ENCODE data around the gene PTPRN2.

PTPRN2 gene

DNA sequence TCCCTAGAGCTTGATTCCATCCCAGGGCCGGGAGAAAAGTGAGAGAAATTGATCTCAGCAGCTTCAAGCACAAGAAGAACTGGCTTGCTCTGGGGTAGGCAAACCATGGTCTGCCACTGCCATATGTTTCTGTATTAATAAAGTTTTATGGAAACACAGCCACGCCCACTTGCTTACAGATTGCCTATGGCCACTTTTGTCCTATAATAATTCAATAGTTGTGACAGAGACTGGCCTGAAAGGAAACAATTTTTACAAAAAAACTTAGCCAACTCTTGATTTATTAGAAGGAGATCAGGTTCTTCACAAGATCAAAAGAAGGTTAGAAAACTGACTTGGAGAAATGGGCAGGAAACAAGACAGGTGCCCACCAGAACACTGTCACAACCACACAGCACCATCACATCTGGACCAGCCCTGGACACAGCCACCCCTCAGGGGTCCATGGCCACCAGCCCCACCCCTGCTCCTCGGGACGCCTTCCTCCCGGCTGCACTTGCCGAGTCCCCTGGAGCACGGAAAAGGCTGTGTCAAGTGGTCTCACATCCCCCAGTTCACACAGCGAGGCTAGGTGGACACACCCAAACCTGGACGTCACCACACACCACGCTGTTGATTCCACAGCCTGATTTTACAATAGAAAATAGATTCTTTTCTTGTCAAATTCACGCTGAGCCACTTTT is 85.4 kb downstream of the PTPRN2 start:
- DNase-seq (ENCODE audit: low spot score) = no peak
- in situ Hi-C loops (cut with MboI; ENCODE audit: low pct_unique_long_range_greater_than_20kb, low sequenced_read_pairs, unreplicated experiment) = no loop called here
- TF ChIP-seq, protein P1, sequence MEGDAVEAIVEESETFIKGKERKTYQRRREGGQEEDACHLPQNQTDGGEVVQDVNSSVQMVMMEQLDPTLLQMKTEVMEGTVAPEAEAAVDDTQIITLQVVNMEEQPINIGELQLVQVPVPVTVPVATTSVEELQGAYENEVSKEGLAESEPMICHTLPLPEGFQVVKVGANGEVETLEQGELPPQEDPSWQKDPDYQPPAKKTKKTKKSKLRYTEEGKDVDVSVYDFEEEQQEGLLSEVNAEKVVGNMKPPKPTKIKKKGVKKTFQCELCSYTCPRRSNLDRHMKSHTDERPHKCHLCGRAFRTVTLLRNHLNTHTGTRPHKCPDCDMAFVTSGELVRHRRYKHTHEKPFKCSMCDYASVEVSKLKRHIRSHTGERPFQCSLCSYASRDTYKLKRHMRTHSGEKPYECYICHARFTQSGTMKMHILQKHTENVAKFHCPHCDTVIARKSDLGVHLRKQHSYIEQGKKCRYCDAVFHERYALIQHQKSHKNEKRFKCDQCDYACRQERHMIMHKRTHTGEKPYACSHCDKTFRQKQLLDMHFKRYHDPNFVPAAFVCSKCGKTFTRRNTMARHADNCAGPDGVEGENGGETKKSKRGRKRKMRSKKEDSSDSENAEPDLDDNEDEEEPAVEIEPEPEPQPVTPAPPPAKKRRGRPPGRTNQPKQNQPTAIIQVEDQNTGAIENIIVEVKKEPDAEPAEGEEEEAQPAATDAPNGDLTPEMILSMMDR (IDR thresholded peaks at IDR 0.05; ENCODE audit: extremely low read depth, insufficient read depth, missing control alignments) = no peak

DNA sequence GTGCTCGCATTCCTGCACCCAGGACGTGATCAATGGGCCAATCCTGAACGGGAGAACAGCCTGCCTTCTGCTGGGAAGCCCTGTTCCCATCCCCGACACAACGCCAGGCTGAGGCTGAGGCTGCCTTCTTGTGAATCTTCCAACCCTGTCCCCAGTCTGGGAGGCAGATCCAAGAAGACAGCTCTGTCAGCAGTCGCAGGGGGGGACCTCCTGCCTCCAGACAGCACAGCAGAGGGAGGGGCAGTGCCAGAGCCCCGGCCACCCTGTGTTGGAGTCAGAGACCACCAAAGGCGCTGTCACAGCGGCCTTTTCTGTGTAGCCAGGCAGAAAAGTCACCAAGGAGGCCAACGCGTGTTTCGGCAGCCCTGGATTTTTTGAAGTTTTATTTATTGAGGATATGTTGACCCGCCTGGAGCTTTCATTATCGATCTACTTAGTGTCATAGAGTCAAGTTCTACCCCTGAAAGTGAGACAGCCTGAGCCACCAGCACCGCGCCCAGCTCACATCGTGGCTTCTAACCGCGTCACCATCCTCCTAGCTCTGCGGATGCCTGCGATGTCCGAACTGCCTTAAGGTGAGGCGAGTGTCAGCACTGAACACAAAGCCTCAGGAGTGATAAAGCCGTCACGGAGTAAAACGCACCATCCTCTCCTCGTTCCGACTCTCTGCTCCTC is 86.1 kb downstream of the PTPRN2 start:
- no peak for DNase-seq (ENCODE audit: low spot score)
- in situ Hi-C loops (cut with MboI; ENCODE audit: low pct_unique_long_range_greater_than_20kb, low sequenced_read_pairs, unreplicated experiment) = no loop called here
- TF ChIP-seq, protein P1 (IDR thresholded peaks at IDR 0.05; ENCODE audit: extremely low read depth, insufficient read depth, missing control alignments) = no peak

DNA sequence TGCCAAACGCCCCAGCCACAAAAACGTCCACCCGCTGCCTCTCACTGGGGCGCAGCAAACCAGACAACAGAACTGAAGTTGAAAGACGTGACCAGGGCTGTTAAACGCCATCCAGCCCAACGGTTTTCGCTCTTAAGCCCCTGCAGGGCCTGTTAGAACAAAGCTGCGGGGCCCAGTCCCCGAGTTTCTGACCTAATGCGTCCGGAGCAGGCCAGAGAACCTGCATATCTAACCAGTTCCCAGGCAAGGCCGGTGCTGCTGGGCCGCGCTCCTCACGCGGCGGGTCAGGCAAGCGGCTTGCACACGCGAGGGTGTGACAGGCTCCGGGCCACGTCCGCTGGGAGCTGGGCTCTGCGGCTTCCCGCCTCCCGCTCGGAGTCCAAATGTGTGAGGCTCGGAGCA is 87.0 kb downstream of the PTPRN2 start:
- TF ChIP-seq, protein P1 (IDR thresholded peaks at IDR 0.05; ENCODE audit: extremely low read depth, insufficient read depth, missing control alignments) = no peak
- no peak for DNase-seq (ENCODE audit: low spot score)
- in situ Hi-C loops (cut with MboI; ENCODE audit: low pct_unique_long_range_greater_than_20kb, low sequenced_read_pairs, unreplicated experiment) = no loop called here

DNA sequence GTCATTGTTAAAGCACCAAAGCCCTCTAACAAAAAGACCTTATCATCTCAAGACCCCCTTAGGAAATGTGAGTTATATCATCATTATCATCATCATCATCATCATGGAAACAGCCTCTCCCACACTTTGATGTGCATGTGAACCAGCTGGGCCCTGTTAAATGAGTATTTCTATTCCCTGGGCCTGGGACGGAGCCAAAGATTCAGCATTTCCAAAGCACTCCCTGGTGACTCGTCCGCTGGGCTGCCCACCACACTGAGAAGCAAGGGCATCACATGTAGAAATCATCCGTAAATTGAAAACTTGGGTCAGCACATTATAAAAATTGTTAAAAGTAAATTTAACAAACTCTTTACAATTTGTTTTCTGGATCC is 88.6 kb downstream of the PTPRN2 start:
- no peak for DNase-seq (ENCODE audit: low spot score)
- in situ Hi-C loops (cut with MboI; ENCODE audit: low pct_unique_long_range_greater_than_20kb, low sequenced_read_pairs, unreplicated experiment) = no loop called here
- TF ChIP-seq, protein P1 (IDR thresholded peaks at IDR 0.05; ENCODE audit: extremely low read depth, insufficient read depth, missing control alignments) = no peak

DNA sequence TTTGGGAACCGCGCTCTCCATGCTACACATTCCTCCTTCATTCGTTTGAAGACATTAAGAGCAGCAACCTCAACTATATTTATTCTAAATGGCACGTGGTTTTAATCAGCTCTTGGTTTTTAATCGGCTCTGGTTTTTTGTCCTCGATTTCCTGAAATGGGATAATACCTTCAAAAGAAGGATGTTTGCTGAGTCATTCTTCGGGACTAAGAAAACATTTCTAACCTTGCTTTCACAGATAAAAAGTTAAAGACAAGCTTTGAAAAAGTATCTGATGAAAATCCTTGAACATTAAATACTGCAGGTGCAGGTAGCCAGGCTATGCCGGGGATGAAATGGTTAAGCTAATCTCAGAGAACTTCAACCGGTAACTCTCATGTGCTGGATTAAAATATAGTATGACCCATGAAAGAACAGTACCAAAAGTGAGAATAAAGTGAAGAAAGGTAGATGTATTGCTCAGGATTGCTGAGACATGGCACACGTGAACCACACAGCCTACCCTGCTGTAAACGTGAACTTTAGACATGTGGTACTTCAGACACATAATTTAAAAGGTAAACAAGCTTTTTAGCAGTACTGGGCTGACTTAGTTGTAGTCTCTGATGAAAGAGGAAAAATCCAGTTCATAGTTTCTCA is 89.1 kb downstream of the PTPRN2 start:
- TF ChIP-seq, protein P1 (IDR thresholded peaks at IDR 0.05; ENCODE audit: extremely low read depth, insufficient read depth, missing control alignments) = no peak
- in situ Hi-C loops (cut with MboI; ENCODE audit: low pct_unique_long_range_greater_than_20kb, low sequenced_read_pairs, unreplicated experiment) = no loop called here
- no peak for DNase-seq (ENCODE audit: low spot score)

DNA sequence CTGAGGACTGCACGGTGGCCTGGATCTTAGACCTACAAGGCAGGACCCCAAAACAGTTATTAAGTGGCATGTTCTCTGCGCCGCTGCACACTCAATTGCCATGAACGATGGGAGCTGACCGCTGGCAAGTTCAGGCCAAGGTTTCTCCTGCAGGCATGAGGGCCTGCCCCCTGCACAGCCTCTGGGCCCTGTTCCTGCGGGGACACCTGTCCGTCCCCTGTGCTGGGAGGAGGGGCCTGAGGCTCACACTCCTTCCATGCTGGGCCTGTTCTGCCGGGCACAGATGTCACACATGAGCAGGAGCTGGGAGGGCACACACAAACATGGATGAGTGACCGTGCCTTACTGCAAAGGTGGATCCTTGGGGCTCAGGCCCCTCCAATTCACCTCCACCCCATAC is 90.0 kb downstream of the PTPRN2 start:
- in situ Hi-C loops (cut with MboI; ENCODE audit: low pct_unique_long_range_greater_than_20kb, low sequenced_read_pairs, unreplicated experiment) = no loop called here
- no peak for DNase-seq (ENCODE audit: low spot score)
- TF ChIP-seq, protein P1 (IDR thresholded peaks at IDR 0.05; ENCODE audit: extremely low read depth, insufficient read depth, missing control alignments) = no peak
